Skeletal muscle satellite cell (primary cell): ENCODE data around the gene KDM6A.

ENCODE experiments used
- H3K27me3 ChIP-seq: 2 replicates; pipeline ENCODE4 v1.7.0; 2013; ENCODE audit warnings: low read length; ENCODE audit not compliant: control insufficient read depth, insufficient read depth
- H3K36me3 ChIP-seq: 2 replicates; pipeline ENCODE4 v1.7.0; 2013; ENCODE audit warnings: mild to moderate bottlenecking, control low read depth, low read length; ENCODE audit not compliant: insufficient read depth
- H3K4me1 ChIP-seq: 2 replicates; pipeline ENCODE4 v1.7.0; 2013; ENCODE audit warnings: low read length; ENCODE audit not compliant: control insufficient read depth, insufficient read depth
- H3K4me2 ChIP-seq: 2 replicates; pipeline ENCODE4 v1.7.0; 2013; ENCODE audit warnings: mild to moderate bottlenecking, low read length
- H3K4me3 ChIP-seq: 2 replicates; pipeline ENCODE4 v1.7.0; 2013; ENCODE audit warnings: low read length
- H3K9ac ChIP-seq: 2 replicates; pipeline ENCODE4 v1.7.0; 2013; ENCODE audit warnings: mild to moderate bottlenecking, low read depth, low read length, moderate library complexity
- H3K9me3 ChIP-seq: replicated peaks from 2 replicates; pipeline ENCODE4 v1.7.0; 2013; ENCODE audit warnings: mild to moderate bottlenecking, control low read depth, low read length

KDM6A gene

DNA sequence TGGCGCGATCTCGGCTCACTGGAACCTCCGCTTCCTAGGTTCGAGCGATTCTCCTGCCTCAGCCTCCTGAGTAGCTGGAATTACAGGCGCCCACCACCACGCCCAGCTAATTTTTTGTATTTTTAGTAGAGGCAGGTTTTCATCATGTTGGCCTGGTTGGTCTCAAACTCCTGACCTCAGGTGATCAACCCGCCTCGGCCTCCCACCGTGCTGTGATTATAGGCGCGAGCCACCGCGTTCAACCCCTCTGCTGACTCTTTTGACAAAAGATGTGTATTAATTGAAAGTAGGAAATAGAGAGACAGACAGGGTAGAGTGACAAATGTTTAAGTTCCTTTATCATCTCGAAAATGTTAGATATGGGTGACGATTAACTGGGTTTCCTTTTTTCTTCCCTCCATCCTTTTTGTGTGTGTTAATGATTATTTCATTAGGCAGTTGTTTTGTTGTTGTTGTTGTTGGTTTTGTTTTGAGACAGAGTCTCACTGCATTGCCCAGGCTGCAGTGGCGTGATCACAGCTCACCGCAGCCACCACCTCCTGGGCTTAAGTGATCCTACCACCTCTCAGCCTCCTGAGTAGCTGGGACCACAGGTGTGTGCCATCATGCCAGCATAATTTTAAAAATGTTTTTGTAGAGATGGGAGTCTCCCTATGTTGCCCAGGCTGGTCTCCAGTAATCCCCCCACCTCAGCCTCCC, 79.5 kb downstream of the KDM6A start:
- no peak overlapping the region for H3K4me2 ChIP-seq
- H3K4me1 ChIP-seq = no peaks in the 10 kb centered on the region
- H3K9ac ChIP-seq = no peak overlapping the region
- no peak overlapping the region for H3K4me3 ChIP-seq
- no peaks in the 10 kb centered on the region for H3K9me3 ChIP-seq
- H3K36me3 ChIP-seq = no peaks in the 10 kb centered on the region
- no peaks in the 10 kb centered on the region for H3K27me3 ChIP-seq

DNA sequence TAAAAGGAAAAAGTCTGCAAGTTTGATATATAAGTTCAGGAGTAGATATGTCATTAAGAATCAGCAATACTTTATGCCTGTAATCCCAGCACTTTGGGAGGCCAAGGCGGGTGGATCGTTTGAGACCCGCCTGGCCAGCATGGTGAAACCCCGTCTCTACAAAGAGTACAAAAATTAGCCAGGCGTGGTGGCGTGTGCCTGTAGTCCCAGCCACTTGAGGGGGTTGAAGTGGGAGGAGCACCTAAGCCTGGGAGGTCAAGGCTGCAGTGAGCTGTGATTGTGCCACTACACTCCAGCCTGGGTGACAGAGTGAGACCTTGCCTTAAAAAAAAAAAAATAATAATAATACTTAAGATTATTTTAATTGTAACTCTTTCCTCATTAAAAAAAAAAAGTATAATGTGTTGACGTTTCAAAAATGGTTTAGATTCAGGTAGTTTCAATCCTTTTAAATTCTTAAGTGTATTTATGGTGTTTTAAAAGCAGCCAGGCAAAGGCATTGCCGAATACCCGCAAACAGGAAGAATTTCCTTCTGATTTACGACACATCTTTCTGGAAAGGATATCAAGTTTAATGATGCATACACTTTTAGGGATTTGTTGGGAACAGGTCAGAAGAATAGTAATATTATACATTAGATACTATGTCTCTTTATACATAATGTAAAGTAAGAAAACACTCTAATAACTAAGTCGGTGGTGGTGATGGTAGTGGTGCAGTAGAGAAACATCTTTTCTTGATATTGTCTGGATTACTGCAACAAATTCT, 80.9 kb downstream of the KDM6A start:
- no peak overlapping the region for H3K9ac ChIP-seq
- H3K36me3 ChIP-seq = no peaks in the 10 kb centered on the region
- H3K4me2 ChIP-seq = no peak overlapping the region
- no peaks in the 10 kb centered on the region for H3K27me3 ChIP-seq
- no peaks in the 10 kb centered on the region for H3K9me3 ChIP-seq
- no peaks in the 10 kb centered on the region for H3K4me1 ChIP-seq
- H3K4me3 ChIP-seq = no peak overlapping the region

DNA sequence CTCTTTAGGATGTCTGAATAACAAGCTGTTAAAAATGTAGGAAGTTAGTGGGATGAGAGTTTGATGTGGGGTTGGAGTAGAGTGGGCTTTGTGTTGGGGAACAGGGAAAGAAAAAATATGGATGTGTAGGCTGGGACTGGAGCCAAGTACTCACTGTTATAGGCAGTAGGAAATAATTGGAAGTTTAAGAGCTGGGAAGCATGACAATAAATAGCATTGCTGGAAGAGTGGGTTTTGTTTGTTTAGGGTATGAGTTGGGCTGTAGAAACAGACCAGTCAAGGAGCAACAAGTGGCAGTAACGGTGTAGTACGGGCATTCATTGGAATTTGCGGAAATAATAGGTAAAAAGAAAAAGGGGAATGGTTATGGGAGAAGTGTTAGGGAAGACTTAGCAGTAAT, 81.6 kb downstream of the KDM6A start:
- H3K4me2 ChIP-seq = no peak overlapping the region
- no peaks in the 10 kb centered on the region for H3K4me1 ChIP-seq
- no peaks in the 10 kb centered on the region for H3K9me3 ChIP-seq
- H3K36me3 ChIP-seq = no peaks in the 10 kb centered on the region
- no peaks in the 10 kb centered on the region for H3K27me3 ChIP-seq
- no peak overlapping the region for H3K9ac ChIP-seq
- H3K4me3 ChIP-seq = no peak overlapping the region

DNA sequence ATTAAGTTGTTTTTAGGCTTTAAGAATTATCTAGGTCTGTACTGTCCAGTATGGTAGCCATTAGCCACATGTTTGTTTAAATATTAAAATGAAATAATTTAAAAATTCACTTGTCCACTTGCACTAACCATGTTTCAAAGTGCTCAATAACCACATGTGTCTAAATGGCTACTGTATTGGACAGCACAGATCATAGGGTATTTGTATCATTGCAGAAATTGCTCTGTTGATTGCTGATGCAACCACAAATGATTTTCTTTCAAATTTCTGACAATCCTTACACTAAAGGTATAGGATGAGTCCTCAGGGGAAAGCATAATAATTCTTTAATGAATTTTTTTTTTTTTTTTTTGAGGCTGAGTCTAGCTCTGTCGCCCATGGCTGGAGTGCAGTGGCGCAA, 84.9 kb downstream of the KDM6A start:
- H3K4me1 ChIP-seq = no peaks in the 10 kb centered on the region
- H3K4me2 ChIP-seq = no peak overlapping the region
- no peak overlapping the region for H3K4me3 ChIP-seq
- H3K9me3 ChIP-seq = no peaks in the 10 kb centered on the region
- no peak overlapping the region for H3K9ac ChIP-seq
- H3K36me3 ChIP-seq = no peaks in the 10 kb centered on the region
- H3K27me3 ChIP-seq = no peaks in the 10 kb centered on the region

DNA sequence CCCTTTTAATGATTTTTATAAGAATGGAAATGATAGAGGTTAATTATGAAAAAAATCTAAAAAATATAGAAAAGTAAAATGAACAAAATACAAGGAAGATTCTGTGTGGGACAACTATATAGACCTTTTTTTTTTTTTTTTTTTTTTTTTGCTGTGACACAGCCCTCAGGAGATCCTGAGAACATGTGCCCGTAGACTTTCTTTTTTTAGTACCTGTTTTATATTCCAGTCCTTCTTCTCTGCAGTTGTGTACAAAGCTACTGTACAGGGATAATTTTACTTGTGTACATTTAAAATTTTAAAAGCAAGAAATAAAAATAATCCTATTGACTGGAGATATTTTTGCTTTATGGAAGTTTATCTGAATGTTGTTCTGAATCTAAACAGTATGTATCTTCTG, 85.5 kb downstream of the KDM6A start:
- Histone ChIP-seq H3K36me3 (no peaks in the 10 kb centered on the region), H3K27me3 (no peaks in the 10 kb centered on the region), H3K4me3 (no peak overlapping the region), H3K4me1 (no peaks in the 10 kb centered on the region), H3K9ac (no peak overlapping the region), H3K4me2 (no peak overlapping the region), H3K9me3 (no peaks in the 10 kb centered on the region)

DNA sequence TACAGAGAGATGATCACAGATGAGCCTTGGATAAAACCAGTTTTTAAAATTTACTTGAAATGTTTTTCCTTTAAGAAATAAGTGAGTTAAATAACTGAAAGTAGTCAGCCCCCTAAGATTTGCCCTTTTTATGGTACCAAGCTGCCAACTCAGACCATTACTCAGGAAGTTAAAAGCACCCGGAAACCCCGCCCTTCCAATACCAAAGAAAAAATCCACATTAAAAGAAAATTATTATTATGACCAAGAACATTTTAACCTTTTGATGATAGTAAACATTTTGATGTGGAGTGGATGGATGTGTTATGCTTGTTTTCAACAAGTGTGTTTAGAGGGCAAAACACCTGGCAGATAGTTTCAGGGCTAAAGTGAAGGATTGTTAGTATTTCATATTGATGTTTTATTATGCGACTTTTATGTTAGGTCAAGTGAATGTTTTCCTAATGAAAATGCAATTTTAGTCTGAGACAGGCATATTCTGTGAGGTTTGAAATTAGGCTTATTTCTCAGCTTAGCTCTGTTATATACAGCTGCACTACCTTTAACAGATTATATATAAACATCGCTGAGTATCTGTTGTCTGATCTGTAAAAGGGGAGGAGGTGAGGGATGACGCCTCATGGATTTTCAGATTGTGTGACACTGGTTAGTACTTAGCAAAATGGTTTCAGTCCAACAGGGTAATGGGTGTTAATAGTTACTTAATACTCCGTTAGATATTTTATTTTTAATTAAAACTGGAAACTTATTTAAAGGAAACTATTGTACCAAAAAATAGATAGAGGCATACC, 89.0 kb downstream of the KDM6A start:
- Histone ChIP-seq H3K36me3 (no peaks in the 10 kb centered on the region), H3K4me3 (no peak overlapping the region), H3K4me1 (no peaks in the 10 kb centered on the region)

DNA sequence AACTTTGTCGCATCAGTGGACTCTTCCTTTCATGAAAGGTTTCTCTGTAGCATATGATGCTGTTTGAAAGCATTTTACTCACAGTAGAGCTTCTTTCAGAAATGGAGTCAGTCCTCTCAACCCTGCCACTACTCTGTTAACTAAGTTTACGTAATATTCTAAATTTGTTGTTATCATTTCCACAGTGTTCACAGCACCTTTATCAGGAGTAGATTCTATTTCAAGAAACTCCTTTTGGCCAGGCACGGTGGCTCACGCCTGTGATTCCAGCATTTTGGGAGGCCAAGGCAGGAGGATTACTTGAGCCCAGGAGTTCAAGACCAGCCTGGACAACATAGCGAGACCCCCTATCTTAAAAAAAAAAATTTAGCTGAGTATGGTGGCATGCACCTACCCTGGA, 90.0 kb downstream of the KDM6A start:
- H3K4me3 ChIP-seq = no peak overlapping the region
- no peak overlapping the region for H3K9ac ChIP-seq
- no peaks in the 10 kb centered on the region for H3K27me3 ChIP-seq
- H3K36me3 ChIP-seq = no peaks in the 10 kb centered on the region
- H3K4me2 ChIP-seq = no peak overlapping the region
- H3K4me1 ChIP-seq = no peaks in the 10 kb centered on the region
- no peaks in the 10 kb centered on the region for H3K9me3 ChIP-seq

More for the DNA sequence above, 89.0 kb downstream of the KDM6A start:
- Histone ChIP-seq H3K9me3 (no peaks in the 10 kb centered on the region), H3K27me3 (no peaks in the 10 kb centered on the region), H3K9ac (no peak overlapping the region), H3K4me2 (no peak overlapping the region)

DNA sequence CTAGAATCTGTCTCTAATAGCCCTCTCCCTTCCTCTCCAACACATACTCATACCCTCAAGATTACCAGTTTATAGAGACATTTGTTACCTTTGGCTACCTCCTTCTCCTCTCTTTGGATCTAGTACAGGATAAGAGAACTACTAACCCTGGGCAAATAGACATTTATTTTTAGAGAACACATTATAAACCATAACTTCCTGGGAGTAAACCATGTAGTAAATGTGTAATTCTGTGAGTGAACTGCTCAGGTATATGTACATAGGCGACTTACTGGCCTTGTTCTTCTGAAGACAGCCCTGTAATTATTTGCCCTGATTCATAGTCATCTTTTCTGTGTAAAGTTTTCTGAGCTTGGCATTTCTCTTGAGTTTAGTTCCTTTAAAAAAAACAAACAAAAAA, 94.2 kb downstream of the KDM6A start:
- no peaks in the 10 kb centered on the region for H3K9me3 ChIP-seq
- H3K9ac ChIP-seq = no peak overlapping the region
- no peaks in the 10 kb centered on the region for H3K4me1 ChIP-seq
- H3K4me2 ChIP-seq = no peak overlapping the region
- no peak overlapping the region for H3K4me3 ChIP-seq
- H3K36me3 ChIP-seq = no peaks in the 10 kb centered on the region
- H3K27me3 ChIP-seq = no peaks in the 10 kb centered on the region

DNA sequence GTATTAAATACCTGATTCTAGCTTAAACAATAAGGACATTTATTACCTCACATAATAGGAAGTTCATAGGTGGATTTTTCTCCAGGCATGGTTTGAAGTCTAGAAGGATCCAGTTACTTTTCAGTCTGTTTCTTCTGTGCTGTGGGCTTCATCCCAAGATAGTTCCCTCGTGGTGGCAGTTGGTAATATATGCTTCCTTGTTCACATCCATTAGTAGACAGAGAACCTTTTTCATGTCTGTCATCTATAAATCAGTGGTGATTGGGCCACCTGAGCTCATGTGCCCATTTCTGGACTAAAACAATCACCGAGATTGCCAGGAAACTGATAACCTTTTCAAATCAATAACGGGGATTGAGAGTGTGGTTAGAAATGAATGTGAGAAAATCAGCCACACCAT, 97.7 kb downstream of the KDM6A start:
- no peaks in the 10 kb centered on the region for H3K27me3 ChIP-seq
- peaks cover 9% of the 10 kb centered on the region for H3K4me1 ChIP-seq
- H3K9ac ChIP-seq = no peak overlapping the region
- H3K36me3 ChIP-seq = no peaks in the 10 kb centered on the region
- H3K4me2 ChIP-seq = no peak overlapping the region
- no peaks in the 10 kb centered on the region for H3K9me3 ChIP-seq
- no peak overlapping the region for H3K4me3 ChIP-seq

DNA sequence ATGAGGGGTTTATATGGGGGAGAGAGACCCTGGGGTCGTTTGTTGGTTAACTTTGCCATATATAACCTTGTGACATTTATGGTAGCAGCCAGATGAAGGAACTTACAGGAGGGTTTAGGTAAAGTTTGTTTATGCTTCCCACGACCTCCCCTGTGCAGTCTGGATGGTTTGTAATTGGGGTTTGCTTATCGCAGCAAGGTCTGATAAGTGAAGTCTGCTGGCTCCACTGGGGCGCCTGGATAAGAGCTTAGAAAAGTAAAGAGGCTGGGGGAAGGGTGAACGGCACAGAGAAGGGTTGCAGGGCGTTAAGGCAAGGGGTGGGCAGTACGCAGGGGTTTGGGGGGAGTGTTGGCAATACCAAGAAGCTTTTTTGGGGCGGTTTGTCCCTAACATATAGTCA, 98.7 kb downstream of the KDM6A start:
- H3K4me3 ChIP-seq = no peak overlapping the region
- no peak overlapping the region for H3K4me2 ChIP-seq
- H3K9me3 ChIP-seq = no peaks in the 10 kb centered on the region

DNA sequence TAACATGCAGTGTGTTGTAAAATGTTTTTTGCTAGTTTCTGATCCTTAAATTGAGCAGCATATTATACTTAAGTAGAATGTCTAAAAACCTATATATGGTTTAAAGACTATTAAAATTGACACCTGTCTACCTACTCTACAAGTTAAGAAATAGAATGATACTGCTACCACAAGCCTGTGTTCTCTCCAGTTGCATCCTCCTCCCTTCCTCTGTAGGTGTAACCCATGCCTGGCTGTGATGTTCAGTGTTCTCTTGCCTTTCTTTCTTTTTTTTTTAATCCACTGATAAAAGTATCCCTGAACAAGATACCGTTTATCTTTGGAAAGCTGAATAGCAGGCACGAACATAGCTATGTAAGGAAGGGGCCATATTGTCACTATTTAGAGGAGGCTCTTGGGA, 99.1 kb downstream of the KDM6A start:
- H3K9ac ChIP-seq = no peak overlapping the region
- peaks cover 9% of the 10 kb centered on the region for H3K4me1 ChIP-seq
- H3K9me3 ChIP-seq = no peaks in the 10 kb centered on the region
- H3K36me3 ChIP-seq = no peaks in the 10 kb centered on the region
- no peaks in the 10 kb centered on the region for H3K27me3 ChIP-seq
- no peak overlapping the region for H3K4me2 ChIP-seq
- no peak overlapping the region for H3K4me3 ChIP-seq

More for the DNA sequence above, 98.7 kb downstream of the KDM6A start:
- H3K36me3 ChIP-seq = no peaks in the 10 kb centered on the region
- no peaks in the 10 kb centered on the region for H3K27me3 ChIP-seq
- H3K4me1 ChIP-seq = peaks cover 9% of the 10 kb centered on the region
- H3K9ac ChIP-seq = no peak overlapping the region
